ENCODE measurements around the gene AFG1L.

- TF ChIP-seq REST (IDR thresholded peaks at IDR 0.05): no peak
- TF ChIP-seq, protein P1, sequence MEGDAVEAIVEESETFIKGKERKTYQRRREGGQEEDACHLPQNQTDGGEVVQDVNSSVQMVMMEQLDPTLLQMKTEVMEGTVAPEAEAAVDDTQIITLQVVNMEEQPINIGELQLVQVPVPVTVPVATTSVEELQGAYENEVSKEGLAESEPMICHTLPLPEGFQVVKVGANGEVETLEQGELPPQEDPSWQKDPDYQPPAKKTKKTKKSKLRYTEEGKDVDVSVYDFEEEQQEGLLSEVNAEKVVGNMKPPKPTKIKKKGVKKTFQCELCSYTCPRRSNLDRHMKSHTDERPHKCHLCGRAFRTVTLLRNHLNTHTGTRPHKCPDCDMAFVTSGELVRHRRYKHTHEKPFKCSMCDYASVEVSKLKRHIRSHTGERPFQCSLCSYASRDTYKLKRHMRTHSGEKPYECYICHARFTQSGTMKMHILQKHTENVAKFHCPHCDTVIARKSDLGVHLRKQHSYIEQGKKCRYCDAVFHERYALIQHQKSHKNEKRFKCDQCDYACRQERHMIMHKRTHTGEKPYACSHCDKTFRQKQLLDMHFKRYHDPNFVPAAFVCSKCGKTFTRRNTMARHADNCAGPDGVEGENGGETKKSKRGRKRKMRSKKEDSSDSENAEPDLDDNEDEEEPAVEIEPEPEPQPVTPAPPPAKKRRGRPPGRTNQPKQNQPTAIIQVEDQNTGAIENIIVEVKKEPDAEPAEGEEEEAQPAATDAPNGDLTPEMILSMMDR (IDR thresholded peaks at IDR 0.05; ENCODE audit: low read depth, low read length, missing input control): no peak
- TF ChIP-seq RAD21 (IDR thresholded peaks at IDR 0.05): no peak
- TF ChIP-seq TAF1 (conservative IDR thresholded peaks at IDR 0.05): no peak
- no peak for TF ChIP-seq EGR1 (IDR thresholded peaks at IDR 0.05; ENCODE audit: low read depth in 2 of 2)
- TF ChIP-seq, protein P2, sequence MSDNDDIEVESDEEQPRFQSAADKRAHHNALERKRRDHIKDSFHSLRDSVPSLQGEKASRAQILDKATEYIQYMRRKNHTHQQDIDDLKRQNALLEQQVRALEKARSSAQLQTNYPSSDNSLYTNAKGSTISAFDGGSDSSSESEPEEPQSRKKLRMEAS (IDR thresholded peaks at IDR 0.05): no peak
- TF ChIP-seq, protein P3, sequence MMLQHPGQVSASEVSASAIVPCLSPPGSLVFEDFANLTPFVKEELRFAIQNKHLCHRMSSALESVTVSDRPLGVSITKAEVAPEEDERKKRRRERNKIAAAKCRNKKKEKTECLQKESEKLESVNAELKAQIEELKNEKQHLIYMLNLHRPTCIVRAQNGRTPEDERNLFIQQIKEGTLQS (IDR thresholded peaks at IDR 0.05): no peak
- TF ChIP-seq HNF4A (conservative IDR thresholded peaks at IDR 0.05): no peak
- TF ChIP-seq RXRA (IDR thresholded peaks at IDR 0.05): no peak
These were observed 55.7 kb downstream of the AFG1L start for GRCh38 chr6:108350528-108350927.

Measured in liver (tissue), 3 donors.